ENCODE measurements around the gene ZNF618.

The ZNF618 gene

DNA sequence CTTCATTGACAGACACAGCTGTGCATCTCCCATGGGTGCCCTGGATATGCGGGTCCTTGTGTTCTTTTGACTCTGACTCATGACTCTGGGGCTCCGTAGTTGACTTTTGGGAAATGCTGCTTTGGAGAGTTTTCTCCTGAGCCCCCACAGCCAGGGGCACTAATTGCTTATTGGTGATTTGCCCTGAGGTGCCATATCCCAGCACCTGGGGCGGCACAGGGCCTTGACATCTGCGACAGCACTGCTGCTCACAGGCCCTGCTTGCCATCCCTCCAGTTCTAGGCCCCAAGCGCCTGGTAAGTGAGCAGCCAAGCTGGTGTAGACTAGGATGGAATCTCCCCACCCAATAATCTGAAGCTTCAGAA, 126.9 kb downstream of the ZNF618 start:
- no peak for DNase-seq (ENCODE audit: low read depth)

GRCh38 chr9:114003351-114003750, 127.2 kb downstream of the ZNF618 start:
- no peak for DNase-seq (ENCODE audit: low read depth)

DNA sequence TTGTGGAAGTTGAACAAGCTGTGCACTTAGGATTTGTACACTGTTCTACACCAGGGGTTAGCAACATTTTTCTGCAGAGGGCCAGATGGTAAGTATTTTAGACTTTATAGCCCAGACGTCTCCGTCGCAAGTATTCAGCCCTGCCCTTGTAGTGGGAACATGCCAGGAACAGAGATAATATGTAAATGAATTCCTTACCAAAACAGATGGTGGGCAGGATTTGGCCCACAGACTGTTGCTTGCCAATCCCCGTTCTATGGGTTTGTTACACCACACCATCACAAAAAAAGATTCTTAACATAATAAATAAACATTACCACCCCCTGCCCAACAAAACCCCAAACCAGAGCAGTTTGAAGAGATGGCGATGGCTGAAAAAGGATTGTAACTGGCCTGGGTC, 127.6 kb downstream of the ZNF618 start:
- no peak for DNase-seq (ENCODE audit: low read depth)

GRCh38 chr9:114004221-114004716, 128.2 kb downstream of the ZNF618 start:
- DNase-seq (ENCODE audit: low read depth) = no peak

DNA sequence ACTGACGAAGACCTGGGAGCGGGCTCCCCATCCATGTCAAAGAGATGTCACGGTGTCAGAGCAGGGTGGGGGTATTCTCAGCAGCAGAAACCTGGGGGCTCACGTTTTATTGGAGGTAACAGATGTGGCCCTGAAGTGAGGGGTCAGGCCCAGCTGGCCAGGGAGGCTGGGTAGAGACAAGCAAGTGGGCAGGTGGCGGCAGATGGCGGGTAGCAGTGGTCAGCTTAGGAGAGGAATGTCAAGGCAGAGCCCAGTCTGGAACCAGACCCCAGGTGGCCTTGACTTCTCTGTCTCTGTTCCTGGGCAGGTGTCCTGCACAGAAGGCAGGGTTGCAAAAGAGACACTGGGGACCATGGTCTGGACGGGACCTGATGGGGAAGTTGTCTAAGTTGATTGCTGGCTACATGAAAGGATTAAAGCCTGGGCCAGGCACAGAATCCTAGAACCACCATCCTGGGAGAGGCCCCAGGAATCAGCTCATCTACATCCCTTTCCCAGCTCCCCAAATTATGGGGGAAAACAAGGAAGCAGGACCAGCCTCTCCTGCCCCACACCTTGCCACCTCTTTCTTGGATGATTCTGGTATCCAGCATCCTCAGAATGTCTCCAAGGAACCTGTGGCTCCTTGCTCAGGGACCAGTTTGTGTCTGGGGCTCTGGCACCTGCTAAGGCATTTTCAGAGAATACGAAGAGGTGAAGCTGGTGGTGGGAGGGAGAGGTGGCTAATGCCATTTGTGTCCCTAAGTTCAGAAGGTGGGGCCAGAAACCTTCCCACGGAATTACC, 129.5 kb downstream of the ZNF618 start:
- no peak for DNase-seq (ENCODE audit: low read depth)

GRCh38 chr9:114006155-114006550, 130.0 kb downstream of the ZNF618 start:
- no peak for DNase-seq (ENCODE audit: low read depth)

DNA sequence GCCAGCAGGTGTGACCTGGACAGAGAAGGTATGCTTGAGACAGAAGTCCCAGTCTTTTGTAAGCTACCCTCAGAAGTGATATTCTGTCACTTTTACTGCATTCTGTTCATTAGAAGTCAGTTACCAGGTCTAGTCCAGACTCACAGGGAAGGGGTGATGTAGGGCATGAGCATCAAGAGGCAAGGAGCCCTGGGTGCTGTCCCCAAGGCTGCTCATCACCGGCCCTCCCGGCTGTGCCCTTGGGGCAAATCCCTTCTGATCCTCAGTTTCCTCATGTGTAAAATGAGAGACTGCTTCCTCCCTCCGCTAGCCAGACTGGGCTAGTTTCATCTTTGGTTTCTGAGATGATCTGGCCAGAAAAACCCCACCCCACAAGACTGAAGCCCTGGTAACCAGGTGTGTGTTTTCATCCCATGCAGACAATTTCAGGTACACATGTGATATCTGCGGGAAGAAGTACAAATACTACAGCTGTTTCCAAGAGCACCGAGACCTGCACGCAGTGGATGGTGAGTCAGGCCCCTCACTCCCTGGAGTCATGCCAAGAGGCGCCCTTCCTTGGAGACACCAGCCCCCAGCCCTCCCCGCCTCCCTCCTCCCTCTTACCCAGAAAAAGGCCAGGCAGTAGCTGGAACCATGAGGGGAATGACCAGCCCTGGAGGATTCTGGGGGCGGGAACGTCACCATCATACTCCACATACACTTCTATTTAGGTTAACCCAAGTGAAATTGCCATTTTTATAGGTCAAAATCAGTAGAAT, 131.0 kb downstream of the ZNF618 start:
- no peak for DNase-seq (ENCODE audit: low read depth)

DNA sequence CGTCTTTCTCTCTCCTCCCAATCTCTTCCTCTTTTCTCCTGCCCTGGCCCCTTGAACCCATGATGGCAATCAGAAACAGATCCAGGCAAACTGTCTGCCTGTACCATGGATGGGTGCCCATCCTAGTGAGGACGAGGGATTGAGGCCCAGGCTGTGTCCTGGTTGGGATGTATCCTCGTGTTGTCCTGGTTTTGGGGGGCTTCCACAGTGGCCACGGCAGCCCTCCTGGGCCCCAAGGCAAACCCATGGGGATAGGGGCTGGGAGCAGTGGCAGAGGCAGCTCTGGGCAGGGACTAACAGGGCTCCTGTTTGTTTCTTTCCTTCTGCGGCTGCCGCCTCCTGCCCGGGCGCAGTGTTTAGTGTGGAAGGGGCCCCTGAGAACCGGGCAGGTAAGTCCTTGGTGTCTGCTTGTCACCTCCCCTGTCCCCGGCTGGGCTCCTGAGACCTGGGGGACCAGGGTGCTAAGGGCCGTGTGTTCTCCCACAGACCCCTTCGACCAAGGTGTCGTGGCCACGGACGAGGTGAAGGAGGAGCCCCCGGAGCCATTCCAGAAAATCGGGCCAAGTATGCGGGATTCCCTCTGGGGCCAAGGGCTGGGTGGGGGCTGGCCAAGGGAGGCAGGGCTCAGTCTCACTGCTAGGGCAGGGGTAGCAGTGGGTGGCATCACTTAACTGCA, 132.0 kb downstream of the ZNF618 start:
- DNase-seq (ENCODE audit: low read depth) = no peak

GRCh38 chr9:114008667-114009410, 132.7 kb downstream of the ZNF618 start:
- no peak for DNase-seq (ENCODE audit: low read depth)

DNA sequence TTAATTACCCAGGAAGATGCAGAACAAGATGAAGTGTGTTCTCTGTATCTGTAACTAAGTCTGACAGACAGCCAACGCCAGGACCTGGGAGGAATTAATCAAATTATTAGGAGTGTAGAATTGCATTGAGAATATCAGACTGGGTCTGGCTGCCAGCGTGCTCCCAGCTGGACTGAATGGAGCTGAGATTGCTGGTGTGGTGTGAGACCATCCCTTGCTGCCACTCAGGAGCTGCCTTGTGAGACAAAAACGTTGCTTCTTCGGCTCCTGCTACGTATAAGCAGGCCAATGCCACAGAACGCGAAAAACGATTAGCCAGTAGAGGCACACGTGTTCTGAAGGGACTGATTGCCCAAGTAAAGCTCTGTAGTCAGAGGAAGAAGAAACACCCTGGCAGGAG, 135.2 kb downstream of the ZNF618 start:
- no peak for DNase-seq (ENCODE audit: low read depth)

GRCh38 chr9:114012126-114012525, 136.0 kb downstream of the ZNF618 start:
- no peak for DNase-seq (ENCODE audit: low read depth)

DNA sequence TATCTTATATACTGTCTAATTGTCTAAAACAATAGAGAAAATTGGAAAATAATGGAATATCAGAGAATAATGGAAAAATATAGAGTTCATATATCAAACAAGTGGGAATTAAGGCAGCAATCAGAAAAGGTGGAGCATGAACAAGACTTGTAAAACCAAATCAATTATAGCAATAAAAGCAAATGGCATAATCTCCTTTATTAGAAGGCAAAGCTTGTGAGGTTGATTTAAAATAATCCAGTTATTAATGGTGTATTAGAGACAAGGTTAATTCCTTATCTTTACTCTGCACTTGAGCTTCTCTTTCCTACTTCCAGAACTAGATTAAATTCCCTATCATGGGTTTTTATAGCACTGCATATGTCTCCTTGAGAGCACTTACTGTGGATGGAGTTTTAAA, 137.9 kb downstream of the ZNF618 start:
- DNase-seq (ENCODE audit: low read depth) = no peak

- DNase-seq (ENCODE audit: low read depth) = no peak
Measured at GRCh38 chr9:114015607-114016006, 139.5 kb downstream of the ZNF618 start.

GRCh38 chr9:114016101-114016500, 140.0 kb downstream of the ZNF618 start:
- no peak for DNase-seq (ENCODE audit: low read depth)

- no peak for DNase-seq (ENCODE audit: low read depth)
Measured at GRCh38 chr9:114016629-114017423, 140.7 kb downstream of the ZNF618 start.

GRCh38 chr9:114017741-114018715, 141.9 kb downstream of the ZNF618 start:
- DNase-seq (ENCODE audit: low read depth) = no peak

DNA sequence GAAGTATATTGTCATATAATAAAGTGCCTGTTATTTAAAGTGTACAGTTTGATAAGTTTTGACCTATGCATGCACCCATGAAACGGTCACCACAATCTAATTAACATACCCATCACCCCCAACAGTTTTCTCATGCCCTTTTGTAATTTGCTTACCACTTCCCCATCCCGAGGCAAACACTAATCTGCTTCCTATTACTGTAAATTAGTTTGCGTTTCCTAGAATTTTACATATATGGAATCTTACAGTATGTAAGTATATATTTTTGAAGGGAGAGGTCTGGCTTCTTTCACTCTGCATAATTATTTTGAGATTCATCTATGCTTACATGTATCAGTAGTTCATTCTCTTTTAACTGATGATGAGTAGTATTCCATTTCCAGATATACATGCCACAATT, 145.5 kb downstream of the ZNF618 start:
- no peak for DNase-seq (ENCODE audit: low read depth)

DNA sequence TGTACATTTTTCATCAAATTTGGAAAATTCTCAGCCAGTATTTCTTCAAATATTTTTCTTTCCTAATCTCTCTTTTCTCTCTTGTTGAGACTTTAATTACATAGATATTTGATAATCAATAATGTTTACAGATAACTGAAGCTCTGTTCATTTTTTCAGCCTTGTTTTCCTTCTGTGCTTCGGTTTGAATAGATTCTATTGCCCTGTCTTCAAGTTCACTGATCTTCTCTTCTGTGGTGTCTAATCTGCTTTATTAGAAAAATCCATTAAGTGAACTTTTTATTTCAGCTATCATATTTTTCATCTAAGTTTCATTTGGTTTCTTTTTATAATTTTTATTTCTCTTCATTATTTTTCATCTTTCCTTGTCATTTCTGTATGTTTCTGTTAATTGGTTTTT, 147.9 kb downstream of the ZNF618 start:
- no peak for DNase-seq (ENCODE audit: low read depth)

GRCh38 chr9:114025196-114025753, 149.2 kb downstream of the ZNF618 start:
- no peak for DNase-seq (ENCODE audit: low read depth)

- DNase-seq (ENCODE audit: low read depth) = no peak
Measured at GRCh38 chr9:114025760-114026159, 149.7 kb downstream of the ZNF618 start.

All from non-pigmented ciliary epithelial cell (primary cell).